Type B pancreatic cell (in vitro differentiated cells): Measurements from ENCODE around the gene MSGN1. TPM values are rescaled to one million over a fixed set of nuclear protein-coding genes. Genes with fewer than 3 reads are reported as not detected.
"Not testable (repeated sequence)": the region's sequence is repeated elsewhere in the genome, so short reads cannot be mapped to it uniquely, and the experiment has no call there.

Experiments used
- DNase-seq: peaks from one replicate; pipeline ENCODE4 v3.0.0; 2021; ENCODE audit warnings: mixed read lengths; ENCODE audit not compliant: unreplicated experiment; ENCODE audit errors: extremely low spot score
- H3K27ac Mint-ChIP-seq: 2 replicates; pipeline ENCODE4 v1.8.0; 2021; ENCODE audit warnings: mild to moderate bottlenecking, mixed read lengths
- H3K27me3 Mint-ChIP-seq: 2 replicates; pipeline ENCODE4 v1.8.0; 2021; ENCODE audit warnings: mixed read lengths
- H3K36me3 Mint-ChIP-seq: 2 replicates; pipeline ENCODE4 v1.8.0; 2021; ENCODE audit warnings: mixed read lengths
- H3K4me1 Mint-ChIP-seq: one replicate; pipeline ENCODE4 v1.8.0; 2021; ENCODE audit warnings: mixed read lengths; ENCODE audit not compliant: unreplicated experiment
- H3K4me3 Mint-ChIP-seq: 2 replicates; pipeline ENCODE4 v1.8.0; 2021; ENCODE audit warnings: mild to moderate bottlenecking, mixed read lengths
- H3K9me3 Mint-ChIP-seq: 2 replicates; pipeline ENCODE4 v1.8.0; 2021; ENCODE audit warnings: mixed read lengths
- total RNA-seq: library from RNA; stranded (reverse); gene quantifications from 2 replicates; pipeline ENCODE4 v1.2.1, GENCODE V29; 2021; ENCODE audit warnings: low replicate concordance
- TF ChIP-seq, protein P1 (sequence below): fragments of 200-600 bp; sonication (generic); conservative IDR thresholded peaks from 2 replicates; pipeline ENCODE4 v1.5.0; 2021; ENCODE audit warnings: antibody characterized with exemption, mild to moderate bottlenecking

MSGN1 gene
- total RNA-seq, 1 donor from 2014 or later, result not detected

- TF ChIP-seq, protein P1, sequence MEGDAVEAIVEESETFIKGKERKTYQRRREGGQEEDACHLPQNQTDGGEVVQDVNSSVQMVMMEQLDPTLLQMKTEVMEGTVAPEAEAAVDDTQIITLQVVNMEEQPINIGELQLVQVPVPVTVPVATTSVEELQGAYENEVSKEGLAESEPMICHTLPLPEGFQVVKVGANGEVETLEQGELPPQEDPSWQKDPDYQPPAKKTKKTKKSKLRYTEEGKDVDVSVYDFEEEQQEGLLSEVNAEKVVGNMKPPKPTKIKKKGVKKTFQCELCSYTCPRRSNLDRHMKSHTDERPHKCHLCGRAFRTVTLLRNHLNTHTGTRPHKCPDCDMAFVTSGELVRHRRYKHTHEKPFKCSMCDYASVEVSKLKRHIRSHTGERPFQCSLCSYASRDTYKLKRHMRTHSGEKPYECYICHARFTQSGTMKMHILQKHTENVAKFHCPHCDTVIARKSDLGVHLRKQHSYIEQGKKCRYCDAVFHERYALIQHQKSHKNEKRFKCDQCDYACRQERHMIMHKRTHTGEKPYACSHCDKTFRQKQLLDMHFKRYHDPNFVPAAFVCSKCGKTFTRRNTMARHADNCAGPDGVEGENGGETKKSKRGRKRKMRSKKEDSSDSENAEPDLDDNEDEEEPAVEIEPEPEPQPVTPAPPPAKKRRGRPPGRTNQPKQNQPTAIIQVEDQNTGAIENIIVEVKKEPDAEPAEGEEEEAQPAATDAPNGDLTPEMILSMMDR, result no peak
- Mint-ChIP-seq H3K36me3 (no peaks in the 10 kb centered on the region), H3K27ac (no peak overlapping the region), H3K4me3 (no peak overlapping the region), H3K27me3 (peaks cover 4% of the 10 kb centered on the region), H3K4me1 (peaks cover 5% of the 10 kb centered on the region), H3K9me3 (no peaks in the 10 kb centered on the region)
- no peak for DNase-seq
Measured at GRCh38 chr2:17815468-17816184, 634 bp upstream of the MSGN1 start.

DNA sequence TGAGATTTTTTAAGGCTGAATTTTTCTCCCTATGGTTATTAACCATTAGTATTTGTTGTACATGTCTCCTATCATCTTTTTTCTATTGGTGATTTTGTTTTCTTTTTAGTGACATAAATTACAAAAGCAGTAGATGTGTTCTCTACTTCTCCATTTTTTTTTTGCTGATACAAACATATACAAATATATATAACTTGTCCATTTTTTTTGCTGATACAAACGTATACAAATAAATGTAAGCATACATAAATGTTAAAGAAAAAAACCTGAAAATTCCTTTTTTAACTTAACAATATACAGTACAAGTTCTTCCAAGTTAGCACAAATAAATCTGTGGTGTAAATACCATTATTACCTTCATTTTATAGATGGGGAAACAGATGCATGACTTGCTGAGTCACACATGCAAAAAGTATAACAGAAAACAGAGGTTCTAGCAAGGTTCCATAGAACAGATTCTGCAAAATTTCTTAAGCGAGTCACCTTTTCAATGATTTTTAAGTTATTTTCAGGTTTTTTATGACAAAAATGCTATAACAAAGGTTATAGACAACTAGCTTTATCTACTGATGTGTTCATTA is 2.1 kb downstream of the MSGN1 start:
- DNase-seq, result no peak
- peaks cover 26% of the 10 kb centered on the region for H3K4me1 Mint-ChIP-seq
- no peak overlapping the region for H3K4me3 Mint-ChIP-seq
- peaks cover 4% of the 10 kb centered on the region for H3K27me3 Mint-ChIP-seq
- H3K9me3 Mint-ChIP-seq, result no peaks in the 10 kb centered on the region
- TF ChIP-seq, protein P1, result no peak
- H3K36me3 Mint-ChIP-seq, result no peaks in the 10 kb centered on the region
- no peak overlapping the region for H3K27ac Mint-ChIP-seq

DNA sequence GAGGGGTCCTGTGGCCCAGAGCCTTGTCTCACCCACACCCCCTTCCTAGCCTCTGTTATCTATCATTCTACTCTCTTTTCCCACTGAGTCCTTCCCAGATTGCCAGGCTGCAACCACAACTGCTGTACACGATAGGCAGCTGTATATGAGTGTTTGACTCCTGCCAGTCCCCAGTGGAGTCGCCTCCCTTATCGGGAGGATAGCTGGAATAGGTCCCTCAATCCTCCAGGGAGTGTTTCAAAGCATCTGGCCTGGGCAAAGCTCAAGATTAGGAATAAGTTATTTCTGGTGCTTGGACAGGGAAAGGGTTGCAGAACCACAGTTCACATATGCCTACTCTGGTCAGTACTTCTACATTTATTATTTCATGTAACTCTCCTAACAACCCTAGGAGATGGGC is 4.8 kb downstream of the MSGN1 start:
- TF ChIP-seq, protein P1, result no peak
- no peaks in the 10 kb centered on the region for H3K9me3 Mint-ChIP-seq
- peaks cover 31% of the 10 kb centered on the region for H3K4me1 Mint-ChIP-seq
- no peak for DNase-seq
- H3K27me3 Mint-ChIP-seq, result peaks cover 4% of the 10 kb centered on the region
- H3K4me3 Mint-ChIP-seq, result no peak overlapping the region
- no peaks in the 10 kb centered on the region for H3K36me3 Mint-ChIP-seq
- H3K27ac Mint-ChIP-seq, result no peak overlapping the region

DNA sequence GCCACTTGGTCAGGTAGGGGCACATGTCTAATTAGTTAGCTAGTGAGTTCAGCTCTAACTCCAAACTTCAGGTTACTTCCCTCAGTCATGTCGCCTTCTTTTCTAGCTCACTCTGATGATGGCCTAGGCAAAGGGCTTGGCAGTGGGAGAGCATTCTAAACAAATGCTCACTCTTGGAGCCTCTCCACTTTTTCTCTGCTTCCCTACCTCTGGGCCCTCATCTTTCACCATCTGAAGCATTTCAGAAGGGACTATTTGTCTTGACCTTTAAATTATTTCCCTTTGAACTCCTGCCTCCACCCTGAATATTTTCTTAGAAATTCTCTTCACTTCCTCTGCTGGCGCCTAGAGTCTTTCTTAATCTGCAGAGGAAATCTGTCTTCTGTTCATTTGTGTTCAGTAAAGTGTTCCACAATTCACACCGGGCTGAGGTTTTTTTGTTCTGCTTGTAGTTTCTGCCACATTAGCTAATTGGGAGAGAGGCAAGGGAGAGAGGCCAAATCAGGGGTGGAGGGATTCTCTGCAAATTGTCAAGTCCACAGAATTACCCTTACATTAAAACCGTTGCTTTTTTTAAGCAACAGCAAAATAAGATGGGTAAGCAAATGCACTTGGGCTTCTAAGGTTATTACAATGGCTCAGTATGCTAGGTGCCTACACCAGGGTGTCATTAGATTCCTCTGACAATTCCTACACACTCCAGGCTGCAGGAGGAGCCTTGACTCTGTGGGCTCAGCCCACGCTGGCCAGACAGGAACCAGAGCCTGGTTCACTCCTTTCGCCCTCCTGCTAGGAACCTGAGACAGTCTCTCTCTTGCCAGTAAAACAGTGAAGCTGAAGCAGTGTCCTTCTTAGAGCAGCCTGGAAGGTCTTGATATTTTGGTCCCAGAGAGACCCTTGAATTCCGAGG is 5.5 kb downstream of the MSGN1 start:
- Mint-ChIP-seq H3K36me3 (no peaks in the 10 kb centered on the region), H3K4me3 (peak overlapping the region; percentile 5), H3K27me3 (peaks cover 7% of the 10 kb centered on the region), H3K27ac (peak overlapping the region; percentile 4), H3K9me3 (no peaks in the 10 kb centered on the region), H3K4me1 (peaks cover 31% of the 10 kb centered on the region)
- TF ChIP-seq, protein P1, result no peak
- no peak for DNase-seq

DNA sequence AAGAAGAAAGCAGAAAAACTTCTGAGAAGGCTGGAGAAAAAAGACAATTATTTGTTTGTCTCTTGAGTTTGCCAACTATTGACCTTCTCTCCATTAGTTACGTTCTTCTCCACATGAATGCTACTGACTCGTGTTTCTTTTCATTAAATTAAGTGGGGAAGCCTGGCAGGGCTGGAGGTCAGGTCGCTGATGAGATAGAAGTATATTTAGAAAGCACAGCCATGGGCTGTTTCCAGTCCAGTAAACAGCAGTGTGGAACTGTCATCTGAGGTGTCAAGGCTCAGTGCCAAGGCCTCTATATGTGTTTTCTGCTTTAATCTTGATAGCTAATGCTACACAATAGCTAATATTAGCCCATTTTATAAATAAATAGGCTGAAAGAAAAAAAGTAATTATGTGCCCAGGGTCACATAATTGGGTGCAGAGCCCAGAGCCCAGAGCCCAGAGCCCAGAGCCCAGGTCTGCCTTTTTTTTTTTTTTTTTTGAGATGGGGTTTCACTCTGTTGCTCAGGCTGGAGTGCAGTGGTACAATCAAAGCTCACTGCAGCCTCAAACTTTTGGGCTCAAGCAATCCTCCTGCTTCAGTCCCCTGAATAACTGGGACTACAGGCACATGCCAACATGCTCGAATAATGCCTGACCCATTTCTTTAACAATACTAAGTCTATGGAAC is 6.3 kb downstream of the MSGN1 start:
- Mint-ChIP-seq H3K9me3 (no peaks in the 10 kb centered on the region), H3K36me3 (no peaks in the 10 kb centered on the region)
- TF ChIP-seq, protein P1, result no peak

GRCh38 chr2:17823646-17824045 is 7.4 kb downstream of the MSGN1 start:
- peaks cover 26% of the 10 kb centered on the region for H3K4me1 Mint-ChIP-seq
- not testable (repeated sequence) for H3K9me3 Mint-ChIP-seq, DNase-seq, H3K4me3 Mint-ChIP-seq, H3K27ac Mint-ChIP-seq, H3K27me3 Mint-ChIP-seq, H3K36me3 Mint-ChIP-seq

More for the DNA sequence above, 6.3 kb downstream of the MSGN1 start:
- Mint-ChIP-seq H3K27ac (peak overlapping the region; percentile 4), H3K27me3 (peaks cover 5% of the 10 kb centered on the region), H3K4me3 (peak overlapping the region; percentile 5), H3K4me1 (peaks cover 27% of the 10 kb centered on the region)
- no peak for DNase-seq
